SH-SY5Y (cell line): ENCODE data around the gene EGFR.

Experiments
- GATA2 ChIP-seq: IDR thresholded peaks from 2 replicates; pipeline ENCODE4 v1.6.1; 2011; ENCODE audit warnings: mild to moderate bottlenecking, low read depth, low read length
- GATA3 ChIP-seq: IDR thresholded peaks from 2 replicates; pipeline ENCODE4 v1.6.1; 2011; ENCODE audit warnings: low read depth, mild to moderate bottlenecking, low read length, moderate library complexity

DNA sequence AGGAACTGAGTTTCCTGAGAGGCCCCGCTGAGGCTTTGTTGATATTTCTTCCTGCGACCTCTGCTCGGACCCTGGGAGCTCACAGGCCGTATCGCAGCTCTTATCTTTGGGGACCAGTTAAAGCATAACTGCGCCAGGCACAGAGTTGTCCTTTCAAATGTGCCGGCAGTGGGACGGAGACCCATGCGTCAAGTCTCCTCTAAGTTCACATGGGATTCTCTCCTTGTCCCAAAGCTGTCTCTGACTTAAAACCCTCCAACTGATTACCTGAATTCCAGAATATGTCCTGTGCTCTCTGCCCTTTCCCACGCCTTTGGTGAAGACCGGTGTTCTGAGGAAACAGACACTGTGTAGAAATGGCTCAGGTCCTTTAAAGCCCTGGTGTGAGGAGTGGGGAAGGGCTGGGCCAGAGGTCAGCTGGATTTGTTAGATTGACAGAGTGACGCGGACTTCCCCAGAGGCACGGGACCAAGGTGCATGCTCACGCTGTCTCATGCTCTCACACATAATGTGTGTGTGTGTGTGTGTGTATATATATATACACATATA is 169.8 kb downstream of the EGFR start:
- no peak for TF ChIP-seq GATA2
- TF ChIP-seq GATA3 = no peak
